SK-N-SH treated with all-trans-retinoic acid at 6 μM for 48 hours (cell line): Measurements from ENCODE around the gene CABP4.

Source experiments
- ATAC-seq: fragments of 200-7000 bp; cut with Tn5 transposase; 3 replicates; pipeline ENCODE4 v1.9.1; 2020; ENCODE audit warnings: mild to moderate bottlenecking, moderate library complexity
- ARNTL ChIP-seq: fragments of 450-650 bp; formaldehyde crosslinking; IDR thresholded peaks from 2 replicates; pipeline ENCODE4 v1.5.0; 2020; ENCODE audit warnings: low read depth, mild to moderate bottlenecking, moderate library complexity, borderline replicate concordance
- BACH2 ChIP-seq: fragments of 250-450 bp; sonication (Bioruptor Pico); IDR thresholded peaks from 2 replicates; pipeline ENCODE4 v1.9.0; 2021; ENCODE audit warnings: mild to moderate bottlenecking, borderline replicate concordance
- CSDC2 ChIP-seq: fragments of 250-450 bp; sonication (Bioruptor Pico); IDR thresholded peaks from 2 replicates; pipeline ENCODE4 v1.5.0; 2020; ENCODE audit warnings: mild to moderate bottlenecking, moderate library complexity
- ESRRG ChIP-seq: fragments of 250-450 bp; sonication (Bioruptor Pico); IDR thresholded peaks from 2 replicates; pipeline ENCODE4 v1.6.1; 2021; ENCODE audit warnings: mild to moderate bottlenecking
- GLIS3 ChIP-seq: fragments of 250-450 bp; sonication (Bioruptor Pico); IDR thresholded peaks from 2 replicates; pipeline ENCODE4 v1.5.0; 2020; ENCODE audit warnings: mild to moderate bottlenecking, moderate library complexity
- ISL1 ChIP-seq: fragments of 250-450 bp; sonication (Bioruptor Pico); IDR thresholded peaks from 2 replicates; pipeline ENCODE4 v2.1.2; 2022; ENCODE audit warnings: mild to moderate bottlenecking, moderate library complexity
- OSR1 ChIP-seq: fragments of 250-450 bp; sonication (Bioruptor Pico); IDR thresholded peaks from 2 replicates; pipeline ENCODE4 v1.8.0; 2022; ENCODE audit warnings: moderate library complexity, mild to moderate bottlenecking, inconsistent platforms
- PPARA ChIP-seq: fragments of 250-450 bp; sonication (Bioruptor Pico); IDR thresholded peaks from 2 replicates; pipeline ENCODE4 v1.5.0; 2020; ENCODE audit warnings: mild to moderate bottlenecking, borderline replicate concordance
- RARB ChIP-seq: fragments of 250-450 bp; sonication (Bioruptor Pico); IDR thresholded peaks from 2 replicates; pipeline ENCODE4 v1.8.0; 2021; ENCODE audit warnings: mild to moderate bottlenecking, moderate library complexity
- SNAI2 ChIP-seq: fragments of 250-450 bp; sonication (Bioruptor Pico); IDR thresholded peaks from 2 replicates; pipeline ENCODE4 v1.5.0; 2020; ENCODE audit warnings: mild to moderate bottlenecking, moderate library complexity
- TCF4 ChIP-seq: fragments of 250-450 bp; sonication (Bioruptor Pico); IDR thresholded peaks from 2 replicates; pipeline ENCODE4 v1.8.0; 2021; ENCODE audit warnings: mild to moderate bottlenecking, moderate library complexity, borderline replicate concordance
- TOX ChIP-seq: fragments of 250-450 bp; sonication (Bioruptor Pico); IDR thresholded peaks from 2 replicates; pipeline ENCODE4 v1.8.0; 2021; ENCODE audit warnings: mild to moderate bottlenecking, moderate library complexity, borderline replicate concordance
- ZC3H10 ChIP-seq: fragments of 250-450 bp; sonication (Bioruptor Pico); IDR thresholded peaks from 2 replicates; pipeline ENCODE4 v1.5.1; 2021; ENCODE audit warnings: mild to moderate bottlenecking, moderate library complexity
- ZFP3 ChIP-seq: fragments of 250-450 bp; sonication (Bioruptor Pico); IDR thresholded peaks from 2 replicates; pipeline ENCODE4 v1.5.0; 2020; ENCODE audit warnings: mild to moderate bottlenecking, moderate library complexity
- ZFP30 ChIP-seq: fragments of 450-650 bp; formaldehyde crosslinking; IDR thresholded peaks from 2 replicates; pipeline ENCODE4 v1.5.0; 2022; ENCODE audit warnings: mild to moderate bottlenecking, moderate library complexity
- ZNF565 ChIP-seq: fragments of 450-650 bp; formaldehyde crosslinking; conservative IDR thresholded peaks from 2 replicates; pipeline ENCODE4 v1.5.0; 2020; ENCODE audit warnings: low read depth, mild to moderate bottlenecking, moderate library complexity
- ZNF70 ChIP-seq: fragments of 450-650 bp; formaldehyde crosslinking; IDR thresholded peaks from 2 replicates; pipeline ENCODE4 v1.5.0; 2020; ENCODE audit warnings: mild to moderate bottlenecking, moderate library complexity
- TF ChIP-seq, protein P1 (sequence below): fragments of 250-450 bp; sonication (Bioruptor Pico); IDR thresholded peaks from 2 replicates; pipeline ENCODE4 v1.8.0; 2020; ENCODE audit warnings: mild to moderate bottlenecking, moderate library complexity, borderline replicate concordance
- TF ChIP-seq, protein P2 (sequence below): fragments of 250-450 bp; sonication (Bioruptor Pico); IDR thresholded peaks from 2 replicates; pipeline ENCODE4 v1.5.1; 2020; ENCODE audit warnings: low read depth, mild to moderate bottlenecking, moderate library complexity
- TF ChIP-seq, protein P3 (sequence below): fragments of 250-450 bp; sonication (Bioruptor Pico); IDR thresholded peaks from 2 replicates; pipeline ENCODE4 v1.5.1; 2021; ENCODE audit warnings: mild to moderate bottlenecking, moderate library complexity
- TF ChIP-seq, protein P4 (sequence below): fragments of 250-450 bp; sonication (Bioruptor Pico); IDR thresholded peaks from 2 replicates; pipeline ENCODE4 v1.5.0; 2020; ENCODE audit warnings: mild to moderate bottlenecking, moderate library complexity
- TF ChIP-seq, protein P5 (sequence below): fragments of 250-450 bp; sonication (Bioruptor Pico); IDR thresholded peaks from 2 replicates; pipeline ENCODE4 v1.8.0; 2021; ENCODE audit warnings: low read depth, mild to moderate bottlenecking, moderate library complexity, borderline replicate concordance

CABP4 gene

DNA sequence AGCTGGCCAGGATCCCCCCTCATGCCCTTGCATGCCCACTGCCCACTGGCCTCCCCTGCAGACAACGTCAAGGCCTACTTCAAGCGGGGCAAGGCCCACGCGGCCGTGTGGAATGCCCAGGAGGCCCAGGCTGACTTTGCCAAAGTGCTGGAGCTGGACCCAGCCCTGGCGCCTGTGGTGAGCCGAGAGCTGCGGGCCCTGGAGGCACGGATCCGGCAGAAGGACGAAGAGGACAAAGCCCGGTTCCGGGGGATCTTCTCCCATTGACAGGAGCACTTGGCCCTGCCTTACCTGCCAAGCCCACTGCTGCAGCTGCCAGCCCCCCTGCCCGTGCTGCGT, 35.5 kb downstream of the CABP4 start:
- no peak for ATAC-seq
- no peak for TF ChIP-seq RARB (CRISPR knock-in tag)
- no peak for TF ChIP-seq BACH2 (CRISPR knock-in tag)
- no peak for TF ChIP-seq ZC3H10 (CRISPR knock-in tag)
- TF ChIP-seq ZFP3 (CRISPR knock-in tag), result no peak
- TF ChIP-seq ISL1 (CRISPR knock-in tag), result no peak
- TF ChIP-seq TCF4 (CRISPR knock-in tag), result no peak
- TF ChIP-seq ARNTL (CRISPR knock-in tag), result no peak
- no peak for TF ChIP-seq ESRRG (CRISPR knock-in tag)
- TF ChIP-seq ZFP30 (CRISPR knock-in tag), result no peak
- TF ChIP-seq SNAI2 (CRISPR knock-in tag), result no peak
- no peak for TF ChIP-seq OSR1 (CRISPR knock-in tag)
- TF ChIP-seq, protein P1, sequence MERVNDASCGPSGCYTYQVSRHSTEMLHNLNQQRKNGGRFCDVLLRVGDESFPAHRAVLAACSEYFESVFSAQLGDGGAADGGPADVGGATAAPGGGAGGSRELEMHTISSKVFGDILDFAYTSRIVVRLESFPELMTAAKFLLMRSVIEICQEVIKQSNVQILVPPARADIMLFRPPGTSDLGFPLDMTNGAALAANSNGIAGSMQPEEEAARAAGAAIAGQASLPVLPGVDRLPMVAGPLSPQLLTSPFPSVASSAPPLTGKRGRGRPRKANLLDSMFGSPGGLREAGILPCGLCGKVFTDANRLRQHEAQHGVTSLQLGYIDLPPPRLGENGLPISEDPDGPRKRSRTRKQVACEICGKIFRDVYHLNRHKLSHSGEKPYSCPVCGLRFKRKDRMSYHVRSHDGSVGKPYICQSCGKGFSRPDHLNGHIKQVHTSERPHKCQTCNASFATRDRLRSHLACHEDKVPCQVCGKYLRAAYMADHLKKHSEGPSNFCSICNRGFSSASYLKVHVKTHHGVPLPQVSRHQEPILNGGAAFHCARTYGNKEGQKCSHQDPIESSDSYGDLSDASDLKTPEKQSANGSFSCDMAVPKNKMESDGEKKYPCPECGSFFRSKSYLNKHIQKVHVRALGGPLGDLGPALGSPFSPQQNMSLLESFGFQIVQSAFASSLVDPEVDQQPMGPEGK (CRISPR knock-in tag), result no peak
- no peak for TF ChIP-seq ZNF565 (CRISPR knock-in tag)
- TF ChIP-seq CSDC2 (CRISPR knock-in tag), result no peak
- TF ChIP-seq PPARA (CRISPR knock-in tag), result no peak
- TF ChIP-seq GLIS3 (CRISPR knock-in tag), result no peak
- no peak for TF ChIP-seq ZNF70 (CRISPR knock-in tag)

DNA sequence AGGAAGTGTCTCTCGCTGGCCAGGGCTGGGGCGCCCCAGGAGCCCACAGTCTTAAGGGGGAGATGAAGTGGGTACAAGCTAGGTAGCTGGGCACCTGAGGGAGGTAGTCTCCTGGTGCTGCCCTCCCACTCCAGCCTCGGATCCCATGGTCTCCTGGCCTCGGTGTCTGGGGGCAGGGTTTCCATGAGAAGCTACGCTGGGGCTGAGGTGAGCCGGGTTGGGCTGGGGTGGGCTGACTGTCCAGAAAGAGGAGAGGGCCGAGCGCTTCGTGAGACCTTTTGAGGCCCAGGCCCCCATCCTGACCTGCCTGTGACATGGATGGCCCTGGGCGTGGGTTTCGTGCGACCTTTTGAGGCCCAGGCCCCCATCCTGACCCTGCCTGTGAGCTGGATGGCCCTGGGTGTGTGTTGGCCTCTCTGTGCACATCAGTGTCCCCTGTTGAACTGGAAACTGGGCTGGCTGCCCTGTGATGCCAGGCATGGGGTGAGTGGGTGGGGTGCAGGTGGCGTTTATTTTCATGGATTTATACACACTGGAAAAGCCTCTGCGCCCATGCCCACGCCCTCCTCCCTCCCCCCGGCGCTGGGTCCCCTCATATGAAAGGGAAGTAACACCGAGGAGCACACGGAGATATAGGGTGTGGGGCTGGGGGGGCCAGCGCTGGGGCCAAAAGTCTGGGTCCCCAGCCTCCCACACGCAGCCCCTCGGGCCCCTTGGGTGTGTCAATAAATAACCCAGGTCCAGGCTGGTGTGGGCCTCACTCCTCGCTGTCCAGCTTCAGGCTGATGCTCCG, 36.3 kb downstream of the CABP4 start:
- no peak for ATAC-seq
- TF ChIP-seq, protein P2, sequence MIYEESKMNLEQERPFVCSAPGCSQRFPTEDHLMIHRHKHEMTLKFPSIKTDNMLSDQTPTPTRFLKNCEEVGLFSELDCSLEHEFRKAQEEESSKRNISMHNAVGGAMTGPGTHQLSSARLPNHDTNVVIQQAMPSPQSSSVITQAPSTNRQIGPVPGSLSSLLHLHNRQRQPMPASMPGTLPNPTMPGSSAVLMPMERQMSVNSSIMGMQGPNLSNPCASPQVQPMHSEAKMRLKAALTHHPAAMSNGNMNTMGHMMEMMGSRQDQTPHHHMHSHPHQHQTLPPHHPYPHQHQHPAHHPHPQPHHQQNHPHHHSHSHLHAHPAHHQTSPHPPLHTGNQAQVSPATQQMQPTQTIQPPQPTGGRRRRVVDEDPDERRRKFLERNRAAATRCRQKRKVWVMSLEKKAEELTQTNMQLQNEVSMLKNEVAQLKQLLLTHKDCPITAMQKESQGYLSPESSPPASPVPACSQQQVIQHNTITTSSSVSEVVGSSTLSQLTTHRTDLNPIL, result no peak
- TF ChIP-seq ARNTL (CRISPR knock-in tag) (no peak), GLIS3 (CRISPR knock-in tag) (no peak), BACH2 (CRISPR knock-in tag) (no peak), SNAI2 (CRISPR knock-in tag) (no peak), ESRRG (CRISPR knock-in tag) (no peak), ZNF565 (CRISPR knock-in tag) (no peak), TOX (CRISPR knock-in tag) (no peak), ZC3H10 (CRISPR knock-in tag) (no peak), ZNF70 (CRISPR knock-in tag) (no peak), ISL1 (CRISPR knock-in tag) (no peak)
- TF ChIP-seq, protein P3, sequence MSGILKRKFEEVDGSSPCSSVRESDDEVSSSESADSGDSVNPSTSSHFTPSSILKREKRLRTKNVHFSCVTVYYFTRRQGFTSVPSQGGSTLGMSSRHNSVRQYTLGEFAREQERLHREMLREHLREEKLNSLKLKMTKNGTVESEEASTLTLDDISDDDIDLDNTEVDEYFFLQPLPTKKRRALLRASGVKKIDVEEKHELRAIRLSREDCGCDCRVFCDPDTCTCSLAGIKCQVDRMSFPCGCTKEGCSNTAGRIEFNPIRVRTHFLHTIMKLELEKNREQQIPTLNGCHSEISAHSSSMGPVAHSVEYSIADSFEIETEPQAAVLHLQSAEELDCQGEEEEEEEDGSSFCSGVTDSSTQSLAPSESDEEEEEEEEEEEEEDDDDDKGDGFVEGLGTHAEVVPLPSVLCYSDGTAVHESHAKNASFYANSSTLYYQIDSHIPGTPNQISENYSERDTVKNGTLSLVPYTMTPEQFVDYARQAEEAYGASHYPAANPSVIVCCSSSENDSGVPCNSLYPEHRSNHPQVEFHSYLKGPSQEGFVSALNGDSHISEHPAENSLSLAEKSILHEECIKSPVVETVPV (CRISPR knock-in tag), result no peak
- TF ChIP-seq, protein P4, sequence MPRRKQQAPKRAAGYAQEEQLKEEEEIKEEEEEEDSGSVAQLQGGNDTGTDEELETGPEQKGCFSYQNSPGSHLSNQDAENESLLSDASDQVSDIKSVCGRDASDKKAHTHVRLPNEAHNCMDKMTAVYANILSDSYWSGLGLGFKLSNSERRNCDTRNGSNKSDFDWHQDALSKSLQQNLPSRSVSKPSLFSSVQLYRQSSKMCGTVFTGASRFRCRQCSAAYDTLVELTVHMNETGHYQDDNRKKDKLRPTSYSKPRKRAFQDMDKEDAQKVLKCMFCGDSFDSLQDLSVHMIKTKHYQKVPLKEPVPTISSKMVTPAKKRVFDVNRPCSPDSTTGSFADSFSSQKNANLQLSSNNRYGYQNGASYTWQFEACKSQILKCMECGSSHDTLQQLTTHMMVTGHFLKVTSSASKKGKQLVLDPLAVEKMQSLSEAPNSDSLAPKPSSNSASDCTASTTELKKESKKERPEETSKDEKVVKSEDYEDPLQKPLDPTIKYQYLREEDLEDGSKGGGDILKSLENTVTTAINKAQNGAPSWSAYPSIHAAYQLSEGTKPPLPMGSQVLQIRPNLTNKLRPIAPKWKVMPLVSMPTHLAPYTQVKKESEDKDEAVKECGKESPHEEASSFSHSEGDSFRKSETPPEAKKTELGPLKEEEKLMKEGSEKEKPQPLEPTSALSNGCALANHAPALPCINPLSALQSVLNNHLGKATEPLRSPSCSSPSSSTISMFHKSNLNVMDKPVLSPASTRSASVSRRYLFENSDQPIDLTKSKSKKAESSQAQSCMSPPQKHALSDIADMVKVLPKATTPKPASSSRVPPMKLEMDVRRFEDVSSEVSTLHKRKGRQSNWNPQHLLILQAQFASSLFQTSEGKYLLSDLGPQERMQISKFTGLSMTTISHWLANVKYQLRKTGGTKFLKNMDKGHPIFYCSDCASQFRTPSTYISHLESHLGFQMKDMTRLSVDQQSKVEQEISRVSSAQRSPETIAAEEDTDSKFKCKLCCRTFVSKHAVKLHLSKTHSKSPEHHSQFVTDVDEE (CRISPR knock-in tag), result no peak
- TF ChIP-seq, protein P1 (CRISPR knock-in tag), result no peak
- TF ChIP-seq, protein P5, sequence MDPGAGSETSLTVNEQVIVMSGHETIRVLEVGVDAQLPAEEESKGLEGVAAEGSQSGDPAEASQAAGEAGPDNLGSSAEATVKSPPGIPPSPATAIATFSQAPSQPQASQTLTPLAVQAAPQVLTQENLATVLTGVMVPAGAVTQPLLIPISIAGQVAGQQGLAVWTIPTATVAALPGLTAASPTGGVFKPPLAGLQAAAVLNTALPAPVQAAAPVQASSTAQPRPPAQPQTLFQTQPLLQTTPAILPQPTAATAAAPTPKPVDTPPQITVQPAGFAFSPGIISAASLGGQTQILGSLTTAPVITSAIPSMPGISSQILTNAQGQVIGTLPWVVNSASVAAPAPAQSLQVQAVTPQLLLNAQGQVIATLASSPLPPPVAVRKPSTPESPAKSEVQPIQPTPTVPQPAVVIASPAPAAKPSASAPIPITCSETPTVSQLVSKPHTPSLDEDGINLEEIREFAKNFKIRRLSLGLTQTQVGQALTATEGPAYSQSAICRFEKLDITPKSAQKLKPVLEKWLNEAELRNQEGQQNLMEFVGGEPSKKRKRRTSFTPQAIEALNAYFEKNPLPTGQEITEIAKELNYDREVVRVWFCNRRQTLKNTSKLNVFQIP, result no peak
